Ovary (tissue), 9 donors: ENCODE measurements around the gene MAML2. TPM values are rescaled to one million over a fixed set of nuclear protein-coding genes. Genes with fewer than 3 reads are reported as not detected.
A peak's percentile ranks its signal among the peaks of the same experiment; 100 is the strongest.

Experiments used
- DNase-seq, 5 donors: peaks; one replicate each; pipeline ENCODE4 v3.0.0-alpha.2; 2019 to 2020
- H3K27ac ChIP-seq, 2 donors: fragments of 200-600 bp; one replicate each; pipeline versions ENCODE4 v1.5.1 to v1.8.0; 2019 to 2022
- H3K27me3 ChIP-seq: fragments of 200-600 bp; one replicate; pipeline ENCODE4 v1.8.0; 2022
- H3K36me3 ChIP-seq: fragments of 200-600 bp; sonication (generic); one replicate; pipeline ENCODE4 v1.5.1; 2019
- H3K4me1 ChIP-seq: one replicate; pipeline ENCODE4 v1.8.1; 2013; ENCODE audit warnings: mild to moderate bottlenecking, moderate library complexity; ENCODE audit not compliant: insufficient read depth
- H3K4me3 ChIP-seq: fragments of 200-600 bp; sonication (generic); one replicate; pipeline ENCODE4 v1.5.1; 2017
- H3K9me3 ChIP-seq, 2 donors: fragments of 200-600 bp in 1 of 2; sonication (generic) in 1 of 2; one replicate each; pipeline versions ENCODE4 v1.5.1 to v1.8.1; 2013 to 2019; ENCODE audit warnings: mild to moderate bottlenecking in 1 of 2, moderate library complexity in 1 of 2
- CTCF ChIP-seq, 3 donors: fragments of 450-650 bp in 2 of 3; fragments of 200-600 bp in 1 of 3; IDR thresholded peaks; one replicate each; pipeline versions ENCODE4 v1.5.1 to v1.8.0; 2016 to 2022; ENCODE audit warnings: antibody characterized with exemption in 3 of 3, mild to moderate bottlenecking in 1 of 3
- EP300 ChIP-seq: sonication (generic); formaldehyde crosslinking; IDR thresholded peaks from one replicate; pipeline ENCODE4 v1.6.1; 2017; ENCODE audit warnings: antibody characterized with exemption
- POLR2A ChIP-seq: fragments of 450-650 bp; IDR thresholded peaks from one replicate; pipeline ENCODE4 v1.6.1; 2017; ENCODE audit warnings: antibody characterized with exemption, mild to moderate bottlenecking, moderate library complexity
- WGBS, 3 donors: extraction: QIAGEN DNeasy Blood & Tissue Kit in 1 of 3; methylation state at CpG; one replicate each; pipeline versions ENCODE4 v1.1.5 to v1.1.7; 2013 to 2017; 5-methylcytosine and 5-hydroxymethylcytosine counted together
- intact Hi-C, 4 donors: fragments of 100-400 bp; cut with DNase I; formaldehyde crosslinking; loops; one replicate each; pipeline versions ENCODE4 v1.11.0 to v1.15.1; 2022 to 2023
- polyA plus RNA-seq, 2 donors: library from polyadenylated mRNA; stranded (reverse); fragments of 200-250 nt in 1 of 2; fragments of 350-450 nt in 1 of 2; fragmentation: Illumina TruSeq in 1 of 2; extraction: RNeasy Lipid Tissue Mini Kit (QIAGEN cat#74804) in 1 of 2; gene quantifications; one replicate each; pipeline ENCODE4 v1.2.3, GENCODE V29; 2013 to 2014
- total RNA-seq, 7 donors: library from RNA; depleted of rRNA in 2 of 7; stranded (reverse); fragments of >200 nt in 2 of 7; fragmentation: NEBNext Ultra II Directional in 3 of 7; extraction: Animal tissue kit (Norgen Biotek cat#: 25700) in 3 of 7; gene quantifications; one replicate each; pipeline versions ENCODE4 v1.1.0 to v1.2.4, GENCODE V29; 2016 to 2023
- donor health status: DM: no; HTN: no; CAD: no; lungs with moderate emphysema.
- donor health status: DM: no; HTN: no; CAD: no.
- donor health status: Bipolar disorder and iron deficiency.
- donor health status: DM: yes; HTN: yes; CAD: no.
- donor health status: DM: no; HTN: no; CAD: no.
- donor health status: DM: yes; HTN: yes; CAD: no.

Gene MAML2
- total and polyA plus RNA-seq, 9 donors: 7.3 to 17.5 (median 14.6) TPM

- no peak overlapping the region for H3K27ac ChIP-seq
- TF ChIP-seq EP300: no peak
- TF ChIP-seq CTCF (IDR thresholded peaks at IDR 0.05): no peak
- no peak for TF ChIP-seq POLR2A
- H3K27me3 ChIP-seq: no peaks in the 10 kb centered on the region
- no peaks in the 10 kb centered on the region for H3K9me3 ChIP-seq
- intact Hi-C loops: no loop called here
- 86 to 92% (median 88%) methylated on average over 17 of the region's 17 CpGs for WGBS, 3 donors
- no peak for DNase-seq
- H3K4me1 ChIP-seq: no peaks in the 10 kb centered on the region
- H3K4me3 ChIP-seq: no peak overlapping the region
- H3K36me3 ChIP-seq: no peaks in the 10 kb centered on the region
Observed at GRCh38 chr11:96013461-96014213, 329.4 kb downstream of the MAML2 start.

GRCh38 chr11:96012086-96012824, 330.7 kb downstream of the MAML2 start:
- peak in 1 of 5 donors; percentile 56 for DNase-seq
- WGBS, 3 donors: 10 to 16% (median 11%) methylated on average over 8 of the region's 8 CpGs
- H3K4me3 ChIP-seq: no peak overlapping the region

DNA sequence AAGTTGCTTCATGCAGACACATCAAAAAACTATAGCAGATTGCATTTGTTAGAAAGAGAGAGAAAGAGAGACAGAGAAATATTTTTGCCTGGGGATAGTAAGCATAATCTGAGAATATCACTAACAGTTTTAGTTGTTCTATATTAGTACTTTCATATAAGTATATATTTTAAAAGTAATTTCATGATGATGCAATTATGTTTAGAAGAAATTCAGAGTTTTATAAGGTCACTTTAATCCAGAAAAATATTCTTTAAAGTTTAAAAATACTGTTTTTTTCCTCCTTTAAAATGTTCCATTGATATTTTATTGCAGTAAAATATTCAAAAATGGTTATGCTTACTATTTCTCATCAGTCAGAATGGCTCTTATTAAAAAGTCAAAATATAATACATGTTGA, 332.3 kb downstream of the MAML2 start:
- Histone ChIP-seq H3K36me3 (no peaks in the 10 kb centered on the region), H3K4me3 (no peak overlapping the region), H3K27ac (no peak overlapping the region), H3K27me3 (no peaks in the 10 kb centered on the region), H3K4me1 (no peaks in the 10 kb centered on the region), H3K9me3 (no peaks in the 10 kb centered on the region)
- no peak for DNase-seq
- TF ChIP-seq CTCF (IDR thresholded peaks at IDR 0.05) (no peak), EP300 (no peak), POLR2A (no peak)
- intact Hi-C loops: no loop called here

More at GRCh38 chr11:96012086-96012824, 330.7 kb downstream of the MAML2 start:
- no peaks in the 10 kb centered on the region for H3K9me3 ChIP-seq
- H3K36me3 ChIP-seq: no peaks in the 10 kb centered on the region
- peak overlapping the region in 1 of 2 donors; percentile 6 for H3K27ac ChIP-seq
- intact Hi-C loops: no loop called here
- H3K27me3 ChIP-seq: no peaks in the 10 kb centered on the region
- H3K4me1 ChIP-seq: no peaks in the 10 kb centered on the region
- TF ChIP-seq EP300: no peak
- no peak for TF ChIP-seq POLR2A
- peak in 1 of 3 donors; percentile 64 for TF ChIP-seq CTCF (IDR thresholded peaks at IDR 0.05)

- H3K27me3 ChIP-seq: no peaks in the 10 kb centered on the region
- no peak overlapping the region for H3K27ac ChIP-seq
- no peak for DNase-seq
- H3K4me3 ChIP-seq: no peak overlapping the region
- 31 to 60% (median 41%) methylated on average over 3 of the region's 3 CpGs for WGBS, 3 donors
- TF ChIP-seq POLR2A: no peak
- TF ChIP-seq CTCF (IDR thresholded peaks at IDR 0.05): no peak
- no peak for TF ChIP-seq EP300
- H3K36me3 ChIP-seq: no peaks in the 10 kb centered on the region
- intact Hi-C loops: no loop called here
- H3K4me1 ChIP-seq: no peaks in the 10 kb centered on the region
- H3K9me3 ChIP-seq: no peaks in the 10 kb centered on the region
Observed at GRCh38 chr11:96008161-96008720, 334.8 kb downstream of the MAML2 start.
